H1 (cell line): ENCODE data around the gene SLC38A1. TPM values are rescaled to one million over a fixed set of nuclear protein-coding genes. Genes with fewer than 3 reads are reported as not detected.

Experiments
- CTCF ChIA-PET: fragments of 300-600 bp; sonication (Branson Sonifier 250); formaldehyde crosslinking; loops from one replicate; lab custom pipeline; 2021; ENCODE audit not compliant: partially characterized antibody; lab: Charles Lee
- POLR2A ChIA-PET: fragments of 300-600 bp; sonication (Branson Sonifier 250); formaldehyde crosslinking; loops from one replicate; lab custom pipeline; 2021; ENCODE audit warnings: inconsistent platforms; ENCODE audit not compliant: partially characterized antibody; lab: Charles Lee
- DNase-seq, 2 experiments: peaks; one replicate each; pipeline versions ENCODE4 v3.0.0 to v3.0.0-alpha.2; 2010 to 2022; ENCODE audit warnings: low spot score in 2 of 2, low read depth in 1 of 2, mixed read lengths in 1 of 2
- FAIRE-seq: peaks from 2 replicates; lab custom pipeline; 2011; peaks lifted over from hg19 to GRCh38; lab: Jason Lieb, UNC
- H2AFZ ChIP-seq: 2 replicates; pipeline ENCODE4 v1.8.1; 2012; ENCODE audit warnings: low read length, inconsistent platforms
- H2AK5ac ChIP-seq: 2 replicates; pipeline ENCODE4 v1.6.1; 2013; ENCODE audit warnings: low read depth, low read length
- H2BK120ac ChIP-seq: replicated peaks from 2 replicates; pipeline ENCODE3; 2013; ENCODE audit warnings: low read depth, low read length, inconsistent platforms
- H2BK12ac ChIP-seq: 2 replicates; pipeline ENCODE4 v1.6.1; 2013; ENCODE audit warnings: low read depth, low read length
- H2BK15ac ChIP-seq: 2 replicates; pipeline ENCODE4 v1.6.1; 2013; ENCODE audit warnings: low read length
- H2BK20ac ChIP-seq: 2 replicates; pipeline ENCODE4 v1.6.1; 2013; ENCODE audit warnings: low read length
- H2BK5ac ChIP-seq: 2 replicates; pipeline ENCODE4 v1.6.1; 2013; ENCODE audit warnings: low read depth, low read length
- H3K14ac ChIP-seq: 2 replicates; pipeline ENCODE4 v1.6.1; 2013; ENCODE audit warnings: inconsistent platforms; ENCODE audit not compliant: insufficient read length
- H3K18ac ChIP-seq: 2 replicates; pipeline ENCODE4 v1.6.1; 2013; ENCODE audit warnings: low read length; ENCODE audit errors: extremely low read depth
- H3K23ac ChIP-seq: 2 replicates; pipeline ENCODE4 v1.6.1; 2013; ENCODE audit warnings: inconsistent platforms; ENCODE audit not compliant: insufficient read length
- H3K23me2 ChIP-seq: 2 replicates; pipeline ENCODE4 v1.6.1; 2013; ENCODE audit warnings: low read depth, low read length
- H3K27ac ChIP-seq: 2 replicates; pipeline ENCODE4 v1.6.1; 2011; ENCODE audit warnings: low read depth, low read length, inconsistent platforms
- H3K27me3 ChIP-seq, 4 experiments: replicated peaks in 1 of 4; 1 replicate in 1 of 4; 2 replicates in 3 of 4; pipeline versions ENCODE4 v1.6.1 to v1.8.1; 2011 to 2013; ENCODE audit warnings: low read length in 3 of 4, mild to moderate bottlenecking in 3 of 4, inconsistent platforms in 2 of 4, mixed read lengths in 2 of 4, moderate library complexity in 1 of 4; ENCODE audit not compliant: control insufficient read depth in 3 of 4, insufficient read depth in 3 of 4; ENCODE audit errors: extremely low read depth in 1 of 4
- H3K36me3 ChIP-seq, 4 experiments: 2 replicates each; pipeline versions ENCODE4 v1.6.1 to v1.8.1; 2011 to 2013; ENCODE audit warnings: mild to moderate bottlenecking in 4 of 4, low read length in 3 of 4, moderate library complexity in 2 of 4, control low read depth in 1 of 4, inconsistent platforms in 1 of 4; ENCODE audit not compliant: insufficient read depth in 4 of 4, control insufficient read depth in 2 of 4
- H3K4ac ChIP-seq: replicated peaks from 2 replicates; pipeline ENCODE3; 2013; ENCODE audit warnings: low read length, low read depth, mixed read lengths, inconsistent platforms; ENCODE audit not compliant: insufficient read length
- H3K4me1 ChIP-seq, 4 experiments: replicated peaks in 1 of 4; 1 replicate in 1 of 4; 2 replicates in 3 of 4; pipeline versions ENCODE4 v1.6.1 to v1.8.1; 2011 to 2013; ENCODE audit warnings: low read length in 3 of 4, inconsistent platforms in 2 of 4, mixed read lengths in 1 of 4; ENCODE audit not compliant: insufficient read depth in 4 of 4, control insufficient read depth in 3 of 4
- H3K4me2 ChIP-seq, 2 experiments: 2 replicates each; pipeline versions ENCODE4 v1.6.1 to v1.8.1; 2011 to 2013; ENCODE audit warnings: low read depth in 2 of 2, low read length in 2 of 2, control low read depth in 1 of 2, inconsistent platforms in 1 of 2, mild to moderate bottlenecking in 1 of 2; ENCODE audit not compliant: insufficient read depth in 1 of 2
- H3K4me3 ChIP-seq, 4 experiments: fragments of 200-600, 300-600 bp in 1 of 4; sonication (generic), shearing (Covaris generic), sonication (Bioruptor Twin) in 1 of 4; 2 replicates each; pipeline versions ENCODE4 v1.5.1 to v1.8.1; 2011 to 2016; ENCODE audit warnings: low read length in 4 of 4, low read depth in 3 of 4, control low read depth in 2 of 4, inconsistent platforms in 2 of 4, mild to moderate bottlenecking in 2 of 4, mixed read lengths in 1 of 4, moderate library complexity in 1 of 4; ENCODE audit not compliant: insufficient read depth in 2 of 4; ENCODE audit errors: extremely low read depth in 1 of 4
- H3K56ac ChIP-seq: replicated peaks from 2 replicates; pipeline ENCODE3; 2013; ENCODE audit warnings: low read depth, mild to moderate bottlenecking, mixed read lengths, low read length, inconsistent platforms; ENCODE audit not compliant: insufficient read length
- H3K79me1 ChIP-seq: 2 replicates; pipeline ENCODE4 v1.6.1; 2013; ENCODE audit warnings: low read depth, low read length, control low read depth
- H3K79me2 ChIP-seq, 2 experiments: 2 replicates each; pipeline versions ENCODE4 v1.6.1 to v1.8.1; 2012 to 2013; ENCODE audit warnings: low read length in 2 of 2, mild to moderate bottlenecking in 2 of 2, inconsistent platforms in 1 of 2; ENCODE audit not compliant: insufficient read depth in 2 of 2, control insufficient read depth in 1 of 2
- H3K9ac ChIP-seq, 4 experiments: replicated peaks in 1 of 4; 1 replicate in 1 of 4; 2 replicates in 3 of 4; pipeline versions ENCODE4 v1.6.1 to v1.8.1; 2011 to 2013; ENCODE audit warnings: low read depth in 3 of 4, low read length in 3 of 4, control low read depth in 2 of 4, mild to moderate bottlenecking in 2 of 4, moderate library complexity in 2 of 4, inconsistent platforms in 1 of 4; ENCODE audit errors: extremely low read depth in 1 of 4
- H3K9me3 ChIP-seq, 2 experiments: 2 replicates each; pipeline versions ENCODE4 v1.6.1 to v1.8.1; 2012 to 2013; ENCODE audit warnings: mild to moderate bottlenecking in 2 of 2, moderate library complexity in 2 of 2, control low read depth in 1 of 2, inconsistent platforms in 1 of 2, low read depth in 1 of 2, low read length in 1 of 2, mixed read lengths in 1 of 2; ENCODE audit not compliant: insufficient read depth in 2 of 2
- H4K20me1 ChIP-seq, 2 experiments: replicated peaks in 1 of 2; 2 replicates each; pipeline versions ENCODE3 to v1.8.1; 2011 to 2013; ENCODE audit warnings: inconsistent platforms in 2 of 2, low read length in 2 of 2, mild to moderate bottlenecking in 1 of 2; ENCODE audit not compliant: insufficient read depth in 2 of 2, control insufficient read depth in 1 of 2
- H4K5ac ChIP-seq: 2 replicates; pipeline ENCODE4 v1.6.1; 2013; ENCODE audit warnings: low read length, low read depth, mixed read lengths, inconsistent platforms; ENCODE audit not compliant: insufficient read length
- H4K8ac ChIP-seq: 2 replicates; pipeline ENCODE4 v1.8.0; 2013; ENCODE audit warnings: mild to moderate bottlenecking, moderate library complexity, low read length, inconsistent platforms; ENCODE audit not compliant: insufficient read depth; ENCODE audit errors: extremely low read depth
- H4K91ac ChIP-seq: replicated peaks from 2 replicates; pipeline ENCODE3; 2013; ENCODE audit warnings: low read length, mixed read lengths, inconsistent platforms; ENCODE audit not compliant: insufficient read length
- ASH2L ChIP-seq: fragments of 200-600, 300-600 bp; sonication (generic); IDR thresholded peaks from one replicate; pipeline ENCODE4 v1.7.1; 2017; ENCODE audit warnings: low read length
- CHD2 ChIP-seq: IDR thresholded peaks from 2 replicates; pipeline ENCODE4 v1.6.1; 2012; ENCODE audit warnings: low read length, improper control_type of control experiment
- EP300 ChIP-seq, 2 experiments: IDR thresholded peaks; 1 replicate in 1 of 2; 2 replicates in 1 of 2; pipeline ENCODE4 v1.6.1; 2011 to 2012; ENCODE audit warnings: low read depth in 2 of 2, low read length in 2 of 2, mild to moderate bottlenecking in 2 of 2, borderline replicate concordance in 1 of 2, inconsistent platforms in 1 of 2, moderate library complexity in 1 of 2
- FOSL1 ChIP-seq: IDR thresholded peaks from 2 replicates; pipeline ENCODE4 v1.6.1; 2011; ENCODE audit warnings: mild to moderate bottlenecking, low read depth, low read length, moderate library complexity; ENCODE audit not compliant: insufficient read depth
- HDAC6 ChIP-seq: IDR thresholded peaks from one replicate; pipeline ENCODE4 v1.7.1; 2012; ENCODE audit warnings: low read depth, mild to moderate bottlenecking, inconsistent platforms, low read length, moderate library complexity
- JUN ChIP-seq: IDR thresholded peaks from 2 replicates; pipeline ENCODE4 v1.6.1; 2011; ENCODE audit warnings: low read depth, mild to moderate bottlenecking, improper control_type of control experiment, low read length
- MAFK ChIP-seq: IDR thresholded peaks from 2 replicates; pipeline ENCODE4 v1.6.1; 2012; ENCODE audit warnings: low read depth, mild to moderate bottlenecking, improper control_type of control experiment, low read length
- RXRA ChIP-seq: IDR thresholded peaks from 2 replicates; pipeline ENCODE4 v1.6.1; 2011; ENCODE audit warnings: low read depth, mild to moderate bottlenecking, low read length, moderate library complexity; ENCODE audit not compliant: insufficient read depth
- TAF1 ChIP-seq: IDR thresholded peaks from 2 replicates; pipeline ENCODE4 v1.6.1; 2011; ENCODE audit warnings: mild to moderate bottlenecking, low read depth, low read length
- TAF7 ChIP-seq: optimal IDR thresholded peaks from 2 replicates; pipeline ENCODE3; 2011; ENCODE audit warnings: low read depth, mild to moderate bottlenecking, inconsistent platforms, low read length, moderate library complexity, borderline replicate concordance
- TCF12 ChIP-seq: IDR thresholded peaks from 2 replicates; pipeline ENCODE4 v1.6.1; 2011; ENCODE audit warnings: low read depth, mild to moderate bottlenecking, low read length
- WGBS, 2 experiments: shearing (Covaris generic) in 1 of 2; methylation state at CpG; one replicate each; pipeline versions ENCODE4 v1.1.6 to v1.1.7; 2013 to 2015; ENCODE audit warnings: low lambda C conversion rate in 2 of 2, mixed read lengths in 2 of 2, inconsistent platforms in 1 of 2, low coverage in 1 of 2, missing lambda C conversion rate in 1 of 2; ENCODE audit not compliant: insufficient replicate concordance in 2 of 2, insufficient coverage in 1 of 2, insufficient read length in 1 of 2; ENCODE audit errors: extremely low coverage in 1 of 2, missing lambda C conversion rate in 1 of 2; 5-methylcytosine and 5-hydroxymethylcytosine counted together
- polyA plus RNA-seq, 7 experiments: library from polyadenylated mRNA; depleted of rRNA in 3 of 7; stranded (reverse) in 5 of 7; unstranded in 2 of 7; fragments of >200 nt in 5 of 7; fragments of 200-250 nt in 2 of 7; gene quantifications; 1 replicate in 5 of 7; 2 replicates in 1 of 7; 4 replicates in 1 of 7; pipeline versions ENCODE4 v1.2.1 to v1.2.3, GENCODE V29; 2011 to 2013; ENCODE audit warnings: missing spikeins in 2 of 7, mixed read lengths in 2 of 7
- total RNA-seq: library from RNA; stranded (reverse); fragmentation: NEBNext Ultra II Directional; extraction: Animal tissue kit (Norgen Biotek cat#: 25700); gene quantifications from 2 replicates; pipeline ENCODE4 v1.2.1, GENCODE V29; 2021
- TF ChIP-seq, protein P1 (sequence below): IDR thresholded peaks from 2 replicates; pipeline ENCODE4 v1.6.1; 2012; ENCODE audit warnings: inconsistent platforms
- TF ChIP-seq, protein P2 (sequence below): IDR thresholded peaks from 2 replicates; pipeline ENCODE4 v1.6.1; 2011; ENCODE audit warnings: low read depth, mild to moderate bottlenecking, low read length; ENCODE audit not compliant: insufficient read depth

SLC38A1 gene
- total and polyA plus RNA-seq, 2 of the 8 experiments (the other 6 are each of a cell fraction or from before 2014, with no cell fraction given): 83.4 to 242 TPM

DNA sequence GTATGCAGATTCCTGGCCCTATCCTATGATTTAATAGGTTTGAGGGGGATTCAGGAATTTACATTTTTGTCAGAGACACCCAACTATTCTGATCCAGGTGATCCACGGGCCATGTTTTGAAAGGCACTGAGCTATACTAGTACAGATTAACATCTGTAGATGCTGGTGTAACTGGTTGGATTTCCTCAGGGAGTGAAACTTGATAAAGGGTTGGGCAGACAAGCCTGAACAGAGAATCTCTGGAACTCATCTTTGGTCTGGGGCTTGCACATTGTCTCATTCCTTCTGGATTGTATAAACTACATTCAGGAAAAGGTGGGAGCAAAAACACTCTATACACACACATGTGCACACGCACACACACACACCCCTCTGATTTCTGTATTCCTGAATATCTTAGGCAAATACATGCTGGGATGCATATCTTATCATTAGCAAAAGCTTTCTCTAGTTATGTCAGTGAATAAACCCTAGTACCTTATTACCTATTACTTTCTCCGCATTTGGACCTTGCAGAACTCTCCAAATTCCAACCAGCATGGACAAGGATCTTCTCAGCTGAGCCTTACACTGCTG is 104.6 kb downstream of the SLC38A1 start:
- H4K8ac ChIP-seq: no peak overlapping the region
- no peak overlapping the region for H2BK20ac ChIP-seq
- no peaks in the 10 kb centered on the region for H3K9me3 ChIP-seq
- H2BK15ac ChIP-seq: no peak overlapping the region
- no peak overlapping the region for H2AFZ ChIP-seq
- no peak overlapping the region for H3K4me3 ChIP-seq
- no peak overlapping the region for H2BK120ac ChIP-seq
- no peaks in the 10 kb centered on the region for H3K36me3 ChIP-seq
- FAIRE-seq: no peak
- no peaks in the 10 kb centered on the region for H3K27me3 ChIP-seq
- no peak overlapping the region for H3K23ac ChIP-seq
- H3K79me1 ChIP-seq: no peaks in the 10 kb centered on the region
- no peak for DNase-seq
- ChIA-PET POLR2A (interaction anchor here (0.5 to 0.8 kb wide), 3 partner anchors 14 to 82 kb away, joined by 3 read pairs; no protein-coding TSS in a partner anchor), CTCF (interaction anchor here (0.6 to 1.4 kb wide), 3 partner anchors 35 to 984 kb away, joined by 3 to 4 read pairs (median 3); no protein-coding TSS in a partner anchor)
- H4K91ac ChIP-seq: no peak overlapping the region
- TF ChIP-seq HDAC6 (no peak), CHD2 (no peak), FOSL1 (no peak), MAFK (no peak), TAF7 (no peak), RXRA (no peak), ASH2L (no peak), EP300 (IDR thresholded peaks at IDR 0.05; ENCODE audit: borderline replicate concordance in 1 of 2, low read depth in 2 of 2, low read length in 2 of 2) (no peak), TAF1 (no peak), TCF12 (no peak), JUN (no peak)
- TF ChIP-seq, protein P1, sequence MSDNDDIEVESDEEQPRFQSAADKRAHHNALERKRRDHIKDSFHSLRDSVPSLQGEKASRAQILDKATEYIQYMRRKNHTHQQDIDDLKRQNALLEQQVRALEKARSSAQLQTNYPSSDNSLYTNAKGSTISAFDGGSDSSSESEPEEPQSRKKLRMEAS: no peak
- TF ChIP-seq, protein P2, sequence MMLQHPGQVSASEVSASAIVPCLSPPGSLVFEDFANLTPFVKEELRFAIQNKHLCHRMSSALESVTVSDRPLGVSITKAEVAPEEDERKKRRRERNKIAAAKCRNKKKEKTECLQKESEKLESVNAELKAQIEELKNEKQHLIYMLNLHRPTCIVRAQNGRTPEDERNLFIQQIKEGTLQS: no peak
- H2AK5ac ChIP-seq: no peak overlapping the region
- no peak overlapping the region for H3K14ac ChIP-seq
- H3K4ac ChIP-seq: no peak overlapping the region
- no peaks in the 10 kb centered on the region for H3K79me2 ChIP-seq
- no peaks in the 10 kb centered on the region for H4K20me1 ChIP-seq
- H3K9ac ChIP-seq: no peak overlapping the region
- H3K4me2 ChIP-seq: no peak overlapping the region
- no peak overlapping the region for H2BK5ac ChIP-seq
- H4K5ac ChIP-seq: no peak overlapping the region
- H3K4me1 ChIP-seq: no peaks in the 10 kb centered on the region
- no peak overlapping the region for H3K27ac ChIP-seq
- H3K18ac ChIP-seq: no peak overlapping the region
- 64% methylated on average over 3 of the region's 3 CpGs; no CpG with 5 or more reads in 1 of the 2 experiments for WGBS, 2 experiments
- H2BK12ac ChIP-seq: no peak overlapping the region
- no peak overlapping the region for H3K56ac ChIP-seq
- no peaks in the 10 kb centered on the region; the same call in 1 of the 2 replicates for H3K23me2 ChIP-seq
